Urothelium cell line (cell line): ENCODE results near the gene TSC2.
"Not testable (repeated sequence)": the region's sequence is repeated elsewhere in the genome, so short reads cannot be mapped to it uniquely, and the experiment has no call there.

Experiments
- DNase-seq: peaks from one replicate; pipeline ENCODE4 v3.0.0; 2011; ENCODE audit warnings: low spot score, mixed read lengths
- FAIRE-seq: peaks from 2 replicates; lab custom pipeline; 2011; peaks lifted over from hg19 to GRCh38; lab: Jason Lieb, UNC

Gene TSC2

GRCh38 chr16:2135770-2136490 is 88.1 kb downstream of the TSC2 start, which contains the start of gene PKD1:
PKD1 (minus strand) TSS chr16:2135898; CDS start chr16:2135689, 209 bp downstream.
- peak; percentile 39 for DNase-seq
- FAIRE-seq, result not testable (repeated sequence)
